BE2C (cell line): ENCODE data around the gene ZFP57.

Experiments used
- DNase-seq: peaks from one replicate; pipeline ENCODE4 v3.0.0-alpha.2; 2020
- H3K27me3 ChIP-seq: fragments of 250-450 bp; sonication (Bioruptor Pico); 2 replicates; pipeline ENCODE4 v1.5.1; 2020; ENCODE audit warnings: mild to moderate bottlenecking
- H3K36me3 ChIP-seq: fragments of 250-450 bp; sonication (Bioruptor Pico); 2 replicates; pipeline ENCODE4 v1.5.1; 2020; ENCODE audit warnings: mild to moderate bottlenecking
- H3K4me1 ChIP-seq: fragments of 250-450 bp; sonication (Bioruptor Pico); 2 replicates; pipeline ENCODE4 v1.5.1; 2020
- H3K4me3 ChIP-seq: 2 replicates; pipeline ENCODE4 v1.5.1; 2011; ENCODE audit warnings: low read depth, low read length
- H3K9me3 ChIP-seq: fragments of 250-450 bp; sonication (Bioruptor Pico); 2 replicates; pipeline ENCODE4 v1.5.1; 2020
- CTCF ChIP-seq: IDR thresholded peaks from 2 replicates; pipeline ENCODE4 v1.5.1; 2012; ENCODE audit warnings: mild to moderate bottlenecking, low read depth, low read length

The ZFP57 gene

DNA sequence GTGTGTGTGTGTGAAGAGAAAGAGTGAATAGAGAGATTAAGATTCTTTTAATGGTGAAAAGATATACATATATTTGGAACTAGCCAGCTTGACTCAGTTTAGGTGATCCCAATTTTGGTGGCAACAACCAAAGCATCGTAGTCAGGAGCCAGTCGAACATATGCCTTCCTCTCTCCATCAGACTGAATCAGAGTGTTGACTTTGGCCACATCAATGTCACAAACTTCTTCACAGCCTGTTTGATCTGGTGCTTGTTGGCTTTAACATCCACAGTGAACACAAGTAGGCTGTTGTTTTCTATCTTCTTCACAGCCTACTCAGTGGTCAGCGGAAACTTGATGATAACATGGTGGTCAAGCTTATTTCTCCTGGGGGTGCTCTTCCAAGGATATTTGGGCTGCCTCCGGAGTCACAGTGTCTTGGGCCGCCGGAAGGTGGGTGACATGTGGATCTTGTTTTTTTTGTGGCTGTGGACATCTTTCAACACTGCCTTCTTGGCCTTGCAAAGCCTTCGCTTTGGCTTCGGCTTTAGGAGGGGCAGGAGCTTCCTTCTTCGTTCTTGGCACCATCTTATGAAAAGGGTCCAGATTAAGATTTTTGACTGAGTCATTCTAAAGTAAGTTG, 45.7 kb upstream of the ZFP57 start:
- H3K4me1 ChIP-seq, result no peaks in the 10 kb centered on the region
- no peak for DNase-seq
- peaks cover 3% of the 10 kb centered on the region for H3K9me3 ChIP-seq
- peaks cover 17% of the 10 kb centered on the region for H3K27me3 ChIP-seq
- no peak overlapping the region for H3K4me3 ChIP-seq
- no peak for TF ChIP-seq CTCF
- no peaks in the 10 kb centered on the region for H3K36me3 ChIP-seq

GRCh38 chr6:29726001-29726400, 45.0 kb upstream of the ZFP57 start:
- Histone ChIP-seq H3K36me3 (no peaks in the 10 kb centered on the region), H3K4me1 (no peaks in the 10 kb centered on the region), H3K27me3 (peaks cover 17% of the 10 kb centered on the region), H3K4me3 (no peak overlapping the region), H3K9me3 (peaks cover 3% of the 10 kb centered on the region)
- DNase-seq, result no peak
- TF ChIP-seq CTCF, result no peak

GRCh38 chr6:29724937-29725869, 44.3 kb upstream of the ZFP57 start:
- Histone ChIP-seq H3K36me3 (no peaks in the 10 kb centered on the region), H3K9me3 (peaks cover 3% of the 10 kb centered on the region; the same call in 1 of the 2 replicates), H3K27me3 (peaks cover 17% of the 10 kb centered on the region), H3K4me3 (no peak overlapping the region), H3K4me1 (no peaks in the 10 kb centered on the region)
- DNase-seq, result no peak
- TF ChIP-seq CTCF, result no peak

DNA sequence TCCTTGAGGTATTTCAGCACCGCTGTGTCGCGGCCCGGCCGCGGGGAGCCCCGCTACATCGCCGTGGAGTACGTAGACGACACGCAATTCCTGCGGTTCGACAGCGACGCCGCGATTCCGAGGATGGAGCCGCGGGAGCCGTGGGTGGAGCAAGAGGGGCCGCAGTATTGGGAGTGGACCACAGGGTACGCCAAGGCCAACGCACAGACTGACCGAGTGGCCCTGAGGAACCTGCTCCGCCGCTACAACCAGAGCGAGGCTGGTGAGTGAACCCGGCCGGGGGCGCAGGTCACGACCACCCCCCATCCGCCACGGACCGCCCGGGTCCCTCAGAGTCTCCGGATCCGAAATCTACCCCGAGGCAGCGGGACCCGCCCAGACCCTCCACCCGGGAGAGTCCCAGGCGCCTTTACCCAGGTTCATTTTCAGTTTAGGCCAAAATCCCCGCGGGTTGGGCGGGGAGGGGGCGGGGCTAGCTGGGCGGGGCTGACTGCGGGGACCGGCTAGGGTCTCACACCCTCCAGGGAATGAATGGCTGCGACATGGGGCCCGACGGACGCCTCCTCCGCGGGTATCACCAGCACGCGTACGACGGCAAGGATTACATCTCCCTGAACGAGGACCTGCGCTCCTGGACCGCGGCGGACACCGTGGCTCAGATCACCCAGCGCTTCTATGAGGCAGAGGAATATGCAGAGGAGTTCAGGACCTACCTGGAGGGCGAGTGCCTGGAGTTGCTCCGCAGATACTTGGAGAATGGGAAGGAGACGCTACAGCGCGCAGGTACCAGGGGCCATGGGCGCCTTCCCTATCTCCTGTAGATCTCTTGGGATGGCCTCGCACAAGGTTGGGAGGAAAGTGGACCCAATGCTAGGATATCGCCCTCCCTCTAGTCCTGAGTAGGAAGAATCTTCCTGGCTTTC, 43.0 kb upstream of the ZFP57 start:
- Histone ChIP-seq H3K4me1 (no peaks in the 10 kb centered on the region), H3K4me3 (no peak overlapping the region), H3K36me3 (no peaks in the 10 kb centered on the region), H3K27me3 (peaks cover 12% of the 10 kb centered on the region), H3K9me3 (peaks cover 3% of the 10 kb centered on the region; the same call in 1 of the 2 replicates)
- no peak for TF ChIP-seq CTCF
- no peak for DNase-seq

DNA sequence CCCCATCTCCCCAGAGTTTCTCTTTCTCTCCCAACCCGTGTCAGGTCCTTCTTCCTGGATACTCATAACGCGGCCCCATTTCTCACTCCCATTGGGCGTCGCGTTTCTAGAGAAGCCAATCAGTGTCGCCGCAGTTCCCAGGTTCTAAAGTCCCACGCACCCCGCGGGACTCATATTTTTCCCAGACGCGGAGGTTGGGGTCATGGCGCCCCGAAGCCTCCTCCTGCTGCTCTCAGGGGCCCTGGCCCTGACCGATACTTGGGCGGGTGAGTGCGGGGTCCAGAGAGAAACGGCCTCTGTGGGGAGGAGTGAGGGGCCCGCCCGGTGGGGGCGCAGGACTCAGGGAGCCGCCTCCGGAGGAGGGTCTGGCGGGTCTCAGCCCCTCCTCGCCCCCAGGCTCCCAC, 42.3 kb upstream of the ZFP57 start, which contains the start of gene HLA-F:
HLA-F (plus strand) TSS at position 173 of the 404 bp plus-strand sequence; CDS start at position 203, 30 bp downstream.
- Histone ChIP-seq H3K36me3 (no peaks in the 10 kb centered on the region), H3K4me3 (no peak within 1 kb of the TSS; the same call in 1 of the 2 replicates), H3K27me3 (peaks cover 12% of the 10 kb centered on the region), H3K4me1 (no peaks in the 10 kb centered on the region), H3K9me3 (peaks cover 3% of the 10 kb centered on the region; the same call in 1 of the 2 replicates)
- TF ChIP-seq CTCF, result no peak
- peak; percentile 38 for DNase-seq
